Neural cell (in vitro differentiated cells): Measurements from ENCODE around the gene PRR4.

Experiments used
- CTCF ChIP-seq: fragments of 450-650 bp; IDR thresholded peaks from 2 replicates; pipeline ENCODE4 v1.5.1; 2014; ENCODE audit warnings: antibody characterized with exemption, mild to moderate bottlenecking, moderate library complexity; ENCODE audit not compliant: poor library complexity, severe bottlenecking
- EP300 ChIP-seq: fragments of 450-650 bp; conservative IDR thresholded peaks from 2 replicates; pipeline ENCODE4 v1.6.1; 2014; ENCODE audit warnings: antibody characterized with exemption, mild to moderate bottlenecking, moderate library complexity; ENCODE audit not compliant: poor library complexity, severe bottlenecking
- EZH2 ChIP-seq: fragments of 200-600, 300-800 bp; shearing (Covaris generic), sonication (generic); IDR thresholded peaks from 2 replicates; pipeline ENCODE4 v1.6.1; 2014; ENCODE audit warnings: antibody characterized with exemption, low read length, borderline replicate concordance, mild to moderate bottlenecking; ENCODE audit not compliant: insufficient read depth, poor library complexity, severe bottlenecking

GRCh38 chr12:10807186-10807585, 42.1 kb downstream of the PRR4 start, which contains the start of gene TAS2R8:
- no peak for TF ChIP-seq EP300
- no peak for TF ChIP-seq CTCF
- TF ChIP-seq EZH2: no peak
